Fibroblast of lung (primary cell): ENCODE data around the gene GPRIN2.

Experiments
- CTCF ChIP-seq, 2 donors: IDR thresholded peaks in 1 of 2; conservative IDR thresholded peaks in 1 of 2; 1 replicate in 1 of 2; 2 replicates in 1 of 2; pipeline ENCODE4 v1.5.1; 2011 to 2012; ENCODE audit warnings: low read length in 2 of 2, control low read depth in 1 of 2, inconsistent platforms in 1 of 2, low read depth in 1 of 2, mild to moderate bottlenecking in 1 of 2
- EZH2 ChIP-seq: IDR thresholded peaks from 2 replicates; pipeline ENCODE4 v1.5.1; 2012; ENCODE audit warnings: low read length, control low read depth, mild to moderate bottlenecking; ENCODE audit errors: missing control alignments

DNA sequence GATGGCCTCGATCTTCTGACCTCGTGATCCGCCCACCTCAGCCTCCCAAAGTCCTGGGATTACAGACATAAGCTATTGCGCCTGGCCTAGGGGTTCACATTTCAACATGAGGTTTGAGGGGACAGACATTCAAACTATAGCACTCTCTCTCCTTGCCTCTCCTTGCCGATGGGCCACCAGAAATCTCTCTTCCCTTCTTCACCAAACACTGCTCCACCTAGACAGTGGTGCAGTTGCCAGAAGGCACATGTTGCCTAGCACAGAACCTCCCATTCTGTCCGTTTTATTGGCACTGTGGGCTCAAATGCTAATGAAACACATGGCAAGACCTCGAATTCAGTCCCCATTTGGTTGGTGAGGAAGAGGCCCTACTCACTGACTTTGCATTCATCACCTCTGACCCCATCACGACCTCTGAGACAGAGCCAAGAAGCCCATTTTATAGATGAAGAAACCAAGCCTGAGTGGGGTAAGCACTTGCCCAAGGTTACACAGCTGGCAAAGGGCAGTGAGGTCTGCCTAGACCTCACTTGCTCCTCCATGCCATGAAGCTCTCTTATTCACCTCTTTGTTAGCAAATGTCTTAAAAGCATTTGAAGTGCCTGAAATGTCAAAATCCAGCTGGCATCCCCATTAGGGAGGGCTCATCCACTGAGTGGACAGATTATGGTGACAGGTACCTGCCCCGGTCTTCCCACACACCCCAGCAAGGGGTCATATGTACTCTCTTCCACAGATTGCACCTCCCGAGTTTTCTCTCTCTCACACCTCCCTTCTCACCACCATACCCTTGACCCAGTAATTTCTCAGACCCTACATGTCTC is 34.0 kb downstream of the GPRIN2 start:
- TF ChIP-seq CTCF (conservative IDR thresholded peaks at IDR 0.05 in 1 of 2, IDR thresholded peaks at IDR 0.05 in 1 of 2; ENCODE audit: low read depth in 1 of 2, low read length in 2 of 2) = no peak
- no peak for TF ChIP-seq EZH2
